ENCODE measurements around the gene MR1. TPM values are rescaled to one million over a fixed set of nuclear protein-coding genes. Genes with fewer than 3 reads are reported as not detected.
A peak's percentile ranks its signal among the peaks of the same experiment; 100 is the strongest.

Gene MR1
- total and polyA plus RNA-seq, 2 of the 13 experiments (the other 11 are each of a cell fraction or from before 2014, with no cell fraction given): 7.7 to 10.4 TPM

DNA sequence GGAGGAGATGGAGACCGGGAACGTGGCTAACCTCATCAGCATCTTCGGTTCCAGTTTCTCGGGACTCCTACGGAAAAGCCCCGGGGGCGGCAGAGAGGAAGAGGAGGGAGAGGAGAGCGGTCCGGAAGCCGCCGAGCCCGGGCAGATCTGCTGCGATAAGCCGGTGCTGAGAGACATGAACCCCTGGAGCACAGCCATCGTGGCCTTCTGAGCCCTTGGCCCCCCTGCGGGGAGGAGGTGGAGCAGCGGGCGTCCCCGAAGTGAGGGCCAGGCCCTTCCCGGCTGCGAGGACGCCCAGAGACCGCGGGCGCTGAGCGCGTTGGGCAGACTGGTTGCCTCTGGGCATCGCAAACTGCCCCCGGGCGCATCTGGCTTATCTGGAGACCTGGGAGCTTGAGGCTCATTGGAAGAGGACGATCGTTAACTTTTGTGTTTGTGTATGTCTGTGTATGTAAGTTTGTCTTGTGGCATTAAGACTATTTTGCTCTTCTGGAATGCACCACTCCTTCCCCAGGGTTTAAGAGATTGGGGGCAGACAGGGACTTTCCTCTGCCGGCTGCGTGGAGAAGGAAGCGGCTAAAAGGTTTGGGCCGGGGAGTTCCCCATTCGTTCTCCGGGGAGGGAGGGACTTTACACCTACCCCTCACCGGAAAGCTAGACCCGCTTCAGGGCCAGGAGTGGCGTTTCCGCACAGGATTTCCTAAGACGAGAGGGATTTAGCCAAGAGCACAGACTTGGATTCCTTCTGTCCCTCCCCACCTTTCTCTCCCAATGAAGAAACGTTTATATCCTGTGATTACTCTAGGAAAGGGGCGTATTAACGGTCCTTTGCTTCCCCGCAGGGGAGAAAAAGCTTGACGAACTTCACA, 56.1 kb downstream of the MR1 start (continued):
- TF ChIP-seq TERF1 (CRISPR knock-in tag; IDR thresholded peaks at IDR 0.05) (no peak), ZNF556 (CRISPR knock-in tag; IDR thresholded peaks at IDR 0.05; ENCODE audit: borderline replicate concordance) (no peak), ZNF549 (CRISPR knock-in tag; IDR thresholded peaks at IDR 0.05) (no peak), KIAA2018 (CRISPR knock-in tag; IDR thresholded peaks at IDR 0.05; ENCODE audit: borderline replicate concordance) (no peak), ZNF18 (CRISPR knock-in tag; IDR thresholded peaks at IDR 0.05; ENCODE audit: insufficient replicate concordance) (no peak), STAT5B (CRISPR knock-in tag; IDR thresholded peaks at IDR 0.05) (no peak), CREM (IDR thresholded peaks at IDR 0.05) (no peak), CREM (CRISPR knock-in tag; IDR thresholded peaks at IDR 0.05) (no peak), DRAP1 (CRISPR knock-in tag; IDR thresholded peaks at IDR 0.05) (no peak), SOX13 (IDR thresholded peaks at IDR 0.05) (no peak), SOX13 (CRISPR knock-in tag; conservative IDR thresholded peaks at IDR 0.05 in 1 of 2, IDR thresholded peaks at IDR 0.05 in 1 of 2) (peak in 1 of 2 experiments; percentile 20; a peak in 1 of 4 replicates), ZNF510 (CRISPR knock-in tag; IDR thresholded peaks at IDR 0.05; ENCODE audit: low read depth) (no peak), NR2C2 (CRISPR knock-in tag; IDR thresholded peaks at IDR 0.05; ENCODE audit: borderline replicate concordance) (no peak), ZNF644 (CRISPR knock-in tag; IDR thresholded peaks at IDR 0.05; ENCODE audit: low read depth) (no peak), MIXL1 (CRISPR knock-in tag; IDR thresholded peaks at IDR 0.05) (no peak), ZNF557 (CRISPR knock-in tag; IDR thresholded peaks at IDR 0.05) (no peak), MEIS2 (CRISPR knock-in tag; IDR thresholded peaks at IDR 0.05) (no peak), NBN (conservative IDR thresholded peaks at IDR 0.05) (no peak)
